Spinal cord (tissue), 10 donors: Measurements from ENCODE around the gene NOC2L. TPM values are rescaled to one million over a fixed set of nuclear protein-coding genes. Genes with fewer than 3 reads are reported as not detected.
A peak's percentile ranks its signal among the peaks of the same experiment; 100 is the strongest.

Source experiments
- DNase-seq, 6 donors: peaks; one replicate each; pipeline versions ENCODE4 v3.0.0 to v3.0.0-alpha.2; 2013 to 2015; ENCODE audit warnings: low spot score in 6 of 6, low read depth in 4 of 6
- H3K27ac ChIP-seq: one replicate; pipeline ENCODE4 v1.5.1; 2013; ENCODE audit warnings: low read depth, low read length, control low read depth
- H3K27me3 ChIP-seq: one replicate; pipeline ENCODE4 v1.6.1; 2013; ENCODE audit warnings: low read length; ENCODE audit not compliant: control insufficient read depth, insufficient read depth
- H3K36me3 ChIP-seq: one replicate; pipeline ENCODE4 v1.6.1; 2013; ENCODE audit warnings: low read length; ENCODE audit not compliant: control insufficient read depth, insufficient read depth
- H3K4me1 ChIP-seq: one replicate; pipeline ENCODE4 v1.6.1; 2013; ENCODE audit warnings: low read length; ENCODE audit not compliant: control insufficient read depth, insufficient read depth
- H3K4me3 ChIP-seq: one replicate; pipeline ENCODE4 v1.5.1; 2013; ENCODE audit warnings: low read depth, low read length, control low read depth
- H3K9me3 ChIP-seq: one replicate; pipeline ENCODE4 v1.6.1; 2013; ENCODE audit warnings: low read length; ENCODE audit not compliant: control insufficient read depth, insufficient read depth
- WGBS: methylation state at CpG from one replicate; pipeline ENCODE4 v1.1.5; 2013; ENCODE audit warnings: missing lambda C conversion rate; ENCODE audit not compliant: insufficient coverage; 5-methylcytosine and 5-hydroxymethylcytosine counted together
- polyA plus RNA-seq, 2 donors: library from polyadenylated mRNA; unstranded; fragments of 120-200 nt; gene quantifications; one replicate each; pipeline ENCODE4 v1.2.1, GENCODE V29; 2013; ENCODE audit not compliant: insufficient read length in 2 of 2
- total RNA-seq, 2 donors: library from RNA; depleted of rRNA in 1 of 2; stranded (reverse); fragments of 120-200 nt in 1 of 2; fragments of >200 nt in 1 of 2; gene quantifications; one replicate each; pipeline versions ENCODE4 v1.2.3 to v1.2.4, GENCODE V29; 2013 to 2014
- donor health status: healthy.

The NOC2L gene
- total and polyA plus RNA-seq, 4 donors: 33.1 to 68.5 (median 55.9) TPM

DNA sequence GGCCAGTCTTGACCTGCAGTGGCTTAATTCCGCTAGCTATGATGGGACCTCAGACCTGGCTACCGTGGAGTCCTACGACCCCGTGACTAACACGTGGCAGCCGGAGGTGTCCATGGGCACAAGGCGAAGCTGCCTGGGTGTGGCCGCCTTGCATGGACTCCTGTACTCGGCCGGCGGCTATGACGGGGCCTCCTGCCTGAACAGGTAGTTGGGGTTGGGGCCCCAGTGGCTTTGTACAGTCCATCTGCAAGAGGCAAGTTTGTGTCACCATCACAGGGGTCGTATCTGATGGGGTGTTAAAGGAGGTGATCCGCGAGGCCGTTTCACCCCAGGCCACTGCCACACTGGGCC is 4.2 kb upstream of the NOC2L start:
- Histone ChIP-seq H3K27me3 (peaks cover 31% of the 10 kb centered on the region), H3K4me1 (peaks cover 35% of the 10 kb centered on the region), H3K9me3 (no peaks in the 10 kb centered on the region), H3K27ac (no peak overlapping the region), H3K4me3 (no peak overlapping the region), H3K36me3 (peaks cover 54% of the 10 kb centered on the region)
- WGBS: 89% methylated on average over 12 of the region's 16 CpGs
- no peak for DNase-seq

DNA sequence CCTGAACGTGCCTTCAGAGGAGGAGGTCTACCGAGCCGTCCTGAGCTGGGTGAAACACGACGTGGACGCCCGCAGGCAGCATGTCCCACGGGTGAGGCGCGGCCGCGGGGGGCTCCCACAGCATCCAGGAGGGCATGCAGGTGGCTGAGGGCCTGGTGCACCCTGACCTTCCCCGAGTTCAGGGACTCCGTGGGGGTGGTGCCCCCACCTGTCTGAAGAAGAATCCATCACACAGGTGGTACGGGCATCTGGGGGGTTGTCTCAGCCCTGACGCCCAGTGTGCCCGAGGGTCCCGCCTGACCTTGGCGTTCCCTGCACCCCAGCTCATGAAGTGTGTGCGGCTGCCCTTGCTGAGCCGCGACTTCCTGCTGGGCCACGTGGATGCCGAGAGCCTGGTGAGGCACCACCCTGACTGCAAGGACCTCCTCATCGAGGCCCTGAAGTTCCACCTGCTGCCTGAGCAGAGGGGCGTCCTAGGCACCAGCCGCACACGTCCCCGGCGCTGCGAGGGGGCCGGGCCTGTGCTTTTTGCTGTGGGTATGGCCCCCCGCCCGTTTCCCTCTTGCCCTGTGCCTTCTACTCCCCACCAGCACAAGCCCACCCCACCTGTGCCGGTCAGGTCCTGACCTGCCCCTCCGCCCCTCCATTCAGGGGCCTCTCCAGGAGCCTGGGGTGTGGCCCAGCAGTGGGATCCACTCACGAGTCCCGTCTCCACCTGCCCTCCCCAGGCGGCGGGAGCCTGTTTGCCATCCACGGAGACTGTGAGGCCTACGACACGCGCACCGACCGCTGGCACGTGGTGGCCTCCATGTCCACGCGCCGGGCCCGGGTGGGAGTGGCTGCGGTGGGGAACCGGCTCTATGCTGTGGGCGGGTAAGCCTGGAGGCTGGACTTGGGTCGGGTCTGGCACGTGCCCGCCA is 3.6 kb upstream of the NOC2L start:
- no peak for DNase-seq
- Histone ChIP-seq H3K9me3 (no peaks in the 10 kb centered on the region), H3K36me3 (peaks cover 54% of the 10 kb centered on the region), H3K4me3 (no peak overlapping the region), H3K27me3 (peaks cover 25% of the 10 kb centered on the region), H3K27ac (no peak overlapping the region), H3K4me1 (peaks cover 41% of the 10 kb centered on the region)
- 92% methylated on average over 52 of the region's 57 CpGs for WGBS

DNA sequence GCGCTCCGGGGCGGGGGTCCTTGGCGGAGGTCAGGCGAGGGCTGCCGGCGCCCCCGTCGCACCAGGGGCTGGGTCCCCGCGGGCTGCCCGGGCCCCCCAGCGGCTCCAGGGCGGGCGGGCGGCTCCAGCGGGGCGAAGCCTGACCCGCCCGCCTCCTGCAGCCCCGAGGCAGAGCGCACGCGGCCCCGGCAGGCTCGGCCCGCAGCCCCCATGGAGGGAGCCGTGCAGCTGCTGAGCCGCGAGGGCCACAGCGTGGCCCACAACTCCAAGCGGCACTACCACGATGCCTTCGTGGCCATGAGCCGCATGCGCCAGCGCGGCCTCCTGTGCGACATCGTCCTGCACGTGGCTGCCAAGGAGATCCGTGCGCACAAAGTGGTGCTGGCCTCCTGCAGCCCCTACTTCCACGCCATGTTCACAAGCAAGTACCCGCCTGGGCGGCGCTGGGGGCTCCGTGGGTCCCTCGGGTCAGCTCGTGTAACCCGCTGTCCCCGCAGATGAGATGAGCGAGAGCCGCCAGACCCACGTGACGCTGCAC is 2.1 kb upstream of the NOC2L start:
- Histone ChIP-seq H3K36me3 (peaks cover 63% of the 10 kb centered on the region), H3K27me3 (peaks cover 11% of the 10 kb centered on the region), H3K9me3 (no peaks in the 10 kb centered on the region), H3K4me3 (peak overlapping the region; percentile 26), H3K27ac (no peak overlapping the region), H3K4me1 (peaks cover 37% of the 10 kb centered on the region)
- DNase-seq: peak in 1 of 6 donors; percentile 57
- 22% methylated on average over 56 of the region's 56 CpGs for WGBS

DNA sequence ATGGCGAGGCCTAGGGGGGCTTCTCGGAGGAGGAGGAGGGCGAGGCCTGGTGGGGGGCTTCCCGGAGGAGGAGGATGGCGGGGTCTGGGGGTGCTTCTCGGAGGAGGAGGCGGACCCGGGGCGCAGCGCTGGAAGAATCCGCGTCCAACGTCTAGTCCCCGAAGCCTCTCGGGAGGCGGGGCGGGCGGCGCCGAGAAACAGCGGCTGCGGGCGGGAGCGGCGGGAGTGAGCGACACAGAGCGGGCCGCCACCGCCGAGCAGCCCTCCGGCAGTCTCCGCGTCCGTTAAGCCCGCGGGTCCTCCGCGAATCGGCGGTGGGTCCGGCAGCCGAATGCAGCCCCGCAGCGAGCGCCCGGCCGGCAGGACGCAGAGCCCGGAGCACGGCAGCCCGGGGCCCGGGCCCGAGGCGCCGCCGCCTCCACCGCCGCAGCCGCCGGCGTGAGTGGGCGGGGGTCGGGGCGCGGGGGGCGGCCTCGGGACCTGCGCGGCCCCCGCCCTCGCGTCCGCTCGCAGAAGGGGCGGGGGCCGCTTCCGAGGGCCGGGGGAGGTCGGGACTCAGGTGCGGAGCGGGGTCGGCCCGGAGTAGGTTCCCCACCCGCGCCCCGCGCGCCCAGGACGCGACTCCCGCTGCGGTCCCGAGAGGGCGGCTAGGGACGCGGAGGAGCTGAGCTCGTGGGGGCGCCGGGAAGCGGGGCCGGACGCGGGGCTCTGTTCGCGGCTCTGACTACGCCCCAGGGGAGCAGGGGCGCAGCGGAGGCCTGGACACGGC is 1.5 kb upstream of the NOC2L start, which contains the start of gene KLHL17:
Gene KLHL17 (plus strand): TSS at position 222 of the 769 bp plus-strand sequence. CDS start 110 bp downstream, at position 332.
- Histone ChIP-seq H3K36me3 (peaks cover 63% of the 10 kb centered on the region), H3K27ac (no peak within 1 kb of the TSS)
- WGBS: under 1% methylated on average over 109 of the region's 109 CpGs

DNA sequence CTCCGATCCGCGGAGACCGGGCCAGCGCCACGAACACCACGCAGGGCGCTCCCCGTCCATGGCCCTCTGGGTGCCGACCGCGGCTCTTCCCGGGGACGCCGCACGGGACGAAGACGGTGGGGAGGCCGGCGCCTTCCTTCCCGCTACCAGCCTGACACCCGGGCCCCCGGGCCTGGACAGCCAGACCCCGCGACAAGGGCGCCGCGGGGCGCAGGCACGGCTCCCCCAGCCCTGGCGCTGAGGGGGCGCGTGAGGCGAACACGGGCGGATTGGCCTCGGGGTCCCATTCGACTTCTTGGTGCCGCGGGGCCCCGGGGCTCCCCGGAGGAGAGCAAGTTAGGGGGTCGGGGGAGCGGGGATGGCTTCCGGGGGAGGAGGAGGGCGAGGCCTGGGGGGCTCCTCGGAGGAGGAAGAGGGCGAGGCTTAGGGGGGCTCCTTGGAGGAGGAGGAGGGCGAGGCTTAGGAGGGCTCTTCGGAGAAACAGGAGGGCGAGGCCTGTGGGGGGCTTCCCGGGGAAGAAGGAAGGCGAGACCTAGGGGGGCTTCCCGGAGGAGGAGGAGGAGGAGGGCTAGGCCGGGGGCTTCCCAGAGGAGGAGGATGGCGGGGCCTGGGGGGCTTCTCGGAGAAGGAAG is 791 bp upstream of the NOC2L start:
- Histone ChIP-seq H3K27me3 (no peaks in the 10 kb centered on the region), H3K9me3 (no peaks in the 10 kb centered on the region), H3K4me3 (peak overlapping the region; percentile 26), H3K36me3 (peaks cover 63% of the 10 kb centered on the region), H3K27ac (no peak overlapping the region), H3K4me1 (peaks cover 35% of the 10 kb centered on the region)
- DNase-seq: no peak
- WGBS: 29% methylated on average over 53 of the region's 57 CpGs

More for the DNA sequence above, 1.5 kb upstream of the NOC2L start, which contains the start of gene KLHL17:
- Histone ChIP-seq H3K4me3 (peak within 1 kb of the TSS; percentile 26), H3K4me1 (peaks cover 35% of the 10 kb centered on the region), H3K9me3 (no peaks in the 10 kb centered on the region), H3K27me3 (peaks cover 4% of the 10 kb centered on the region)
- peak in 2 of 6 donors; percentile 81 to 87 for DNase-seq

DNA sequence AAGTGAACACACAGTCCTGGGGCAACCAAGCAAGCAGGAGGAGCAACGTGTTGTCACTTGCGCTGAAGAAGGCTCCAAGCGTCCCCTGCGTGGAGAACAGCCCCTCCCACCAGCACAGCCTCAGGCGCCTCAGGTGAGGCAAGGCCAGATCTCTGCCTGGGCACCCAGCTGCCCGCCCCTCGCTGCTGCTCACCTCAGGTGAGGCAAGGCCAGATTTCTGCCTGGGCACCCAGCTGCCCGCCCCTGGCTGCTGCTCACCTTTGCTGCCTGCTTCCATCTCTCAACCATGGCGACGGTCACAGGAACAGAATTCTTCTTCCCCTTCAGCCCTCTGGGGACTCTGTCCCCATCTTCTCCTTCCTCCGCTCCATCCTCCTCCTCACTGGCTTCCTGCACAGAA is 2.4 kb downstream of the NOC2L start:
- Histone ChIP-seq H3K4me3 (no peak overlapping the region), H3K9me3 (no peaks in the 10 kb centered on the region), H3K4me1 (peaks cover 33% of the 10 kb centered on the region), H3K36me3 (peaks cover 65% of the 10 kb centered on the region), H3K27ac (no peak overlapping the region), H3K27me3 (no peaks in the 10 kb centered on the region)
- 96% methylated on average over 9 of the region's 11 CpGs for WGBS
- no peak for DNase-seq

DNA sequence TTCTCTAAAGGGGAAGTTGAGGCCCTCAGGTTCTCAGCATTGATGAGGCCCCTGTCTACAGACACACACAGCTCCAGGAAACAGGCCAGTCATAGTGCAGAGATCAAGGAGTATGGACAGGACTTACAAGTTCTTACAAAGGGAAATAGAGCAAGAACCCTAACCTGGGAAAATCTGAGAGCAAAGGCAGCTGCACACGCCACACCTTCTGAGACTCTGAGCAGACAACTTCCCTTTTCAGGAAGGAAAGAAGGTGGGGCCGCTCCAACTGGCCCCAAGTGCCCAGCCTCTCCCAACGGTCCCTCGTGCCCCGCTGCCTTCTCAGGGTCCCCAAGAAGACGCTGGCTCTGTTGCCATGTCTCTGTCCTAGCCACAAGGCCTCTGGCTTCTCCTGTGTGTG is 3.6 kb downstream of the NOC2L start:
- 95% methylated on average over 6 of the region's 6 CpGs for WGBS
- H3K9me3 ChIP-seq: no peaks in the 10 kb centered on the region
- no peak overlapping the region for H3K27ac ChIP-seq
- H3K27me3 ChIP-seq: no peaks in the 10 kb centered on the region
- H3K4me3 ChIP-seq: no peak overlapping the region
- no peak for DNase-seq
- peaks cover 72% of the 10 kb centered on the region for H3K36me3 ChIP-seq
- H3K4me1 ChIP-seq: peaks cover 28% of the 10 kb centered on the region

DNA sequence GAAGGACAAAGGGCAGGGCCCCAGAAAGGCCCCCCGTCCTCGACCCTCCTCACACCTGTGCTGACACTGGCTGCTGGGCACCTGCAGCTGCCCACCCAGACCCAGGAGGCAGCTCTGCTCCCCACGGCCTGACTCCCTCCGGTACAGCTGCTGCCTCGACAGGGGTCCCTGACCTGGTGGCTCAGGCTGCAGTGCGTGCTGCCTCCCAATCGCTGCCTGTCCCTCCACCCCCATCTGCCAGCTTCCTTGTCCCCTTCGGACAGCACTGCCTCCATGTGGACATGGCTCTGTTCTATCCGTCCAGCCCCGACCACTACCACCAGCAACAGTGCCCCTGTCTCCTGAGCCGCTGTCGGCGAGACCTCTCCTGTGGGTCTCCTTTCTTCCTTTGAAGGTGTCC is 4.1 kb downstream of the NOC2L start:
- Histone ChIP-seq H3K27ac (no peak overlapping the region), H3K9me3 (no peaks in the 10 kb centered on the region), H3K27me3 (no peaks in the 10 kb centered on the region), H3K4me3 (no peak overlapping the region), H3K4me1 (peaks cover 23% of the 10 kb centered on the region), H3K36me3 (peaks cover 78% of the 10 kb centered on the region)
- DNase-seq: no peak
- 80% methylated on average over 13 of the region's 13 CpGs for WGBS
